GM18867 (cell line): ENCODE data around the gene DNHD1.
A peak's percentile ranks its signal among the peaks of the same experiment; 100 is the strongest.

Experiments
- ATAC-seq: cut with Tn5 transposase; IDR thresholded peaks from one replicate; pipeline ENCODE4 v1.9.1; 2021; ENCODE audit warnings: mild to moderate bottlenecking, moderate library complexity; ENCODE audit not compliant: unreplicated experiment

DNHD1 gene

GRCh38 chr11:6526411-6527135 is 29.5 kb downstream of the DNHD1 start:
- ATAC-seq, result peak; percentile 56

- ATAC-seq, result no peak
Measured at GRCh38 chr11:6529266-6529665, 32.2 kb downstream of the DNHD1 start.

- ATAC-seq, result no peak
Measured at GRCh38 chr11:6530848-6531247, 33.8 kb downstream of the DNHD1 start.

GRCh38 chr11:6531267-6531752 is 34.2 kb downstream of the DNHD1 start:
- no peak for ATAC-seq

- ATAC-seq, result no peak
Measured at GRCh38 chr11:6538456-6538855, 41.4 kb downstream of the DNHD1 start.

- no peak for ATAC-seq
Measured at GRCh38 chr11:6538945-6539344, 41.9 kb downstream of the DNHD1 start.

GRCh38 chr11:6539748-6540268 is 42.7 kb downstream of the DNHD1 start:
- ATAC-seq, result no peak

- no peak for ATAC-seq
Measured at GRCh38 chr11:6541356-6541755, 44.3 kb downstream of the DNHD1 start.

GRCh38 chr11:6542727-6543126 is 45.6 kb downstream of the DNHD1 start:
- ATAC-seq, result no peak

- ATAC-seq, result no peak
Measured at GRCh38 chr11:6544921-6545850, 48.1 kb downstream of the DNHD1 start.

- ATAC-seq, result no peak
Measured at GRCh38 chr11:6545917-6546605, 49.0 kb downstream of the DNHD1 start.

GRCh38 chr11:6546735-6547134 is 49.7 kb downstream of the DNHD1 start:
- no peak for ATAC-seq

GRCh38 chr11:6547177-6547576 is 50.1 kb downstream of the DNHD1 start:
- ATAC-seq, result no peak

- no peak for ATAC-seq
Measured at GRCh38 chr11:6548121-6548520, 51.0 kb downstream of the DNHD1 start.

GRCh38 chr11:6548641-6549040 is 51.6 kb downstream of the DNHD1 start:
- ATAC-seq, result no peak

- ATAC-seq, result no peak
Measured at GRCh38 chr11:6553634-6554033, 56.6 kb downstream of the DNHD1 start.

GRCh38 chr11:6554828-6555706 is 58.0 kb downstream of the DNHD1 start:
- ATAC-seq, result no peak

- ATAC-seq, result no peak
Measured at GRCh38 chr11:6556139-6556949, 59.3 kb downstream of the DNHD1 start.

GRCh38 chr11:6557063-6557462 is 60.0 kb downstream of the DNHD1 start:
- no peak for ATAC-seq
